ENCODE results near the gene FOXD2. TPM values are rescaled to one million over a fixed set of nuclear protein-coding genes. Genes with fewer than 3 reads are reported as not detected.

Gene FOXD2
- total RNA-seq, 1 donor from 2014 or later, result 0.24 TPM

DNA sequence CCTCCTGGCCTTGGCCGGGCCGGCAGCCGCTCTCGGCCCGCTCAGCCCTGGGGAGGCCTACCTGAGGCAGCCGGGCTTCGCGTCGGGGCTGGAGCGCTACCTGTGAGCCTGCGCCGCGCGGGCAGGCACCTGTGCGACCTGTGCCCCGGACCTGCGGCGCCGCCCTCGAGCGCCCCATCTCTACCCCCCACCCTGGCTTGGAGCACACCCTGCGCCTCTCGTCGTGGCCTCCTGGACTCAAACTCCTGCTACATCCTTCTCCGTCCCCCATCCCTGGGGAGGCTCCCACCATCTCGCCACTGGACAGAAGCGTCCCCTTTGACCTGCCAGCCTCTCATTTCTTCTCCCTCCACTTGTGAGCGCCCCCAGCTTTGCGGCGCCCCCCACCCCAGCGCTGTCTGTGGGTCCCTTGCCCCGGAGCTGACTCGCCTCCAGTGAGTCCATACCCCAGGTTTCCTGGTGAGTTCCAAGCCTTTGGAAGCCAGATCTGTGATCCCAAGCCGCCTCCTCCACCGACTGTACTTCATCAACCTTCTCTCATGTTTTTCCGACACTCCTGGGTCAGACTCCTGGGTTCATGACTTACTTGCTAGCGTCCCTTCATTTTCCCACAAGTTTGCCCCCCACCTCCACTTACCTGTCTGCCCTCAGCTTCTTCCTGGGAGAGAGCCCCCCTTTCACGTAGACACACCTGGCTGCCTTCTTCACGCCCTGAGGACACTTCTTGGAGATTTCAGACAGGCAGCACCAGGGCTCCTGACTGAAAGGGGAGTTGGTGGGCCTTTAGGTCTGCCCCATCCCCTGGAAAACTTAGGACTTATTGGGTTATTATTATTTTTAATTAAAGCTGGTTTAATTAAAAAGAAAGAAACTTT is 20.4 kb upstream of the FOXD2 start:
- no peak for DNase-seq (ENCODE audit: low spot score)

DNA sequence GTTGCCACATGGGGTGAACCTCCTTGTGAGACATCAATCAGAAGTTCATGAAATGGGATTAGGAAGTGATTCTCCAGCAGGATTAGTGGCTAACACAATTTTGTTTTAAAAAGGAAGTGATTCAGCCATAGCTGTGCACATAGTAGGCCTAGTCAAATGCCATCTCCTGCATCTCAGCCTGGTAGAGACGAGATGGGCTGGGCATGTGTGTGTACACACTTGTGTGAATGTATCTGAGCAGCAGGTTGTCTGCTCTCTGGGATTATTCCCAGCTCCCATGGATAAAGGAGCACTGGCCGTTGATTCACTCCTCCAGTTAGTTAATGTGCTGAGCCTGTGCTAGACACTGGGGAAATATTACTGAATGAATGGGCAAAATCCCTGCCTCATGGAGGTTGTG is 19.7 kb upstream of the FOXD2 start:
- no peak for DNase-seq (ENCODE audit: low spot score)

DNA sequence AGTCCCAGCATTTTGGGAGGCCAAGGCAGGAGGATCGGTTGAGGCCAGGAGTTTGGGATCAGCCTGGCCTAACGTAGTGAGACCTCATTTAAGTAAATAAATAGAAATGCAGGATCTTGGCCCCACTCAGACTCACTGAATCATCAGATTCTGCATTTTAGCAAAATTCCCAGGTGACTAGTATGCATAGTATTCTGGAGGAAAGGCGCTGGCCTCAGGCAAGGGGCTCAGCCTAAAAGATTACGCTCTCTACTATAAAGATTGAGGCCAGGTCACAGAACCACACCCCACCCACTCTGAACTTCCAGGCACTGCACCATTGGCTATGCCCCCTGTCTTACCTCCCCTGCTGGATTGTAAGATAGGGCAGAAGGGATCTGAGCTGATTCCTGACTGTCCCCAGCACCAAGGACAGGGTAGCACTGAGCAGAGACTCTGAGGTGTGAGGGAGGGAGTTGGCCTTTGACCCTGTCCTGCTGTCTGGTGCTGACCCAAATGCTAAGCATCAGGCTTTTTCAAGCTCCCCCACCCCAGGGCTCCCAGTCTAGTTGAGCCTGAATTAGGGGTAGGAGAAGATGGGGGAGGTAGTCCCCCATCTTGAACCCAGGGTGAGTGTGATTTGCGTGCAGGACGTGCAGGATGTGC is 19.0 kb upstream of the FOXD2 start:
- no peak for DNase-seq (ENCODE audit: low spot score)

GRCh38 chr1:47420547-47420946 is 17.3 kb upstream of the FOXD2 start:
- no peak for DNase-seq (ENCODE audit: low spot score)

- DNase-seq (ENCODE audit: low spot score), result no peak
These were observed 14.0 kb upstream of the FOXD2 start for GRCh38 chr1:47423872-47424271.

GRCh38 chr1:47424336-47424982 is 13.4 kb upstream of the FOXD2 start:
- no peak for DNase-seq (ENCODE audit: low spot score)

GRCh38 chr1:47431534-47431933 is 6.3 kb upstream of the FOXD2 start:
- DNase-seq (ENCODE audit: low spot score), result no peak

DNA sequence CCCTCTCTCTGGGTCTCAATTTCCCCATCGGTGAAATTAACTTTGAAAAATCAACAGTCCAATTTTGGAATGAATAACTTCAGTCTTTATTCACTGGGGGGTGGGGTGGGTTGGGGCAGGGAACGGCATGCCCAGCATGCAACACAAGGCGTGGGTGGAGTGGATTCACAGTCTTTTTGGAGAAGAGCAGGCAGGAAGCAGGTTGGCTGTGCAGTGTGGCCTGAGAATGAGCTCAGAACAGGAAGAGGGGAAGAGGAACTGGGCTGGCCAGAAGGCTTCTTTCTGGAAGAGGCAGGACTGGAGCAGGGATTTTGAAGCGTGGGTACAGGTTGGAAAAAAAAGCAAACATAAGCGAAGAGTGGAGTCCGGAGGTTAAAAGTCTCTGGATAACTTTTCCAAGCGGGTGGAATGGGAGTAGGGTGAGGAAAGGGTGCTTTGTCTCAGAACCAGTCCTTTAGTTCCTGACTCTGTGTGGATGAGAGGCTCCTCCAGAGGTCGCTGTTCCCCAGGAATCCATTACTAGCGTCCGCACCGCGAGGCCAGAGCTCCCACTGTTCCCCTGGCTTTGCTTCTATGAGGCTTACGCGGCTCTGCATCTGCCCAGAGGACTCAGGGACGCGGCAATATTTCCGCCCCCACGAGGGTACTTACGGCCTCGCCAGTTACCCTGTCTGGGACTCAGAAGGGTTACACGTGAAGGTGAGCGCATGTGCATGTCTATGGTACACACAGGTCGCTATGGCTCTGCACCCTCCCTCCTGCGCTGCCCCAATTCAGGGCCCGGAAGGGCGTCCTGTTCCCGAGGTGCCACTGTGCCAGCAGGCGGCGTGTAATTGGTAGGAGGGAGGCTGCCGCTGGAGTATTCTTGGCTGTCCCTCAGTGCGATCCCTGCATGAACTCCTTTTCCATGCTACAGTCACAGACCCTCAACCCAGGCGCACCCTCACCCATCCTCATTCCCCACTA is 5.5 kb upstream of the FOXD2 start:
- DNase-seq (ENCODE audit: low spot score), result peak; percentile 88

GRCh38 chr1:47433037-47433421 is 4.8 kb upstream of the FOXD2 start:
- no peak for DNase-seq (ENCODE audit: low spot score)

GRCh38 chr1:47433477-47434050 is 4.3 kb upstream of the FOXD2 start:
- no peak for DNase-seq (ENCODE audit: low spot score)

DNA sequence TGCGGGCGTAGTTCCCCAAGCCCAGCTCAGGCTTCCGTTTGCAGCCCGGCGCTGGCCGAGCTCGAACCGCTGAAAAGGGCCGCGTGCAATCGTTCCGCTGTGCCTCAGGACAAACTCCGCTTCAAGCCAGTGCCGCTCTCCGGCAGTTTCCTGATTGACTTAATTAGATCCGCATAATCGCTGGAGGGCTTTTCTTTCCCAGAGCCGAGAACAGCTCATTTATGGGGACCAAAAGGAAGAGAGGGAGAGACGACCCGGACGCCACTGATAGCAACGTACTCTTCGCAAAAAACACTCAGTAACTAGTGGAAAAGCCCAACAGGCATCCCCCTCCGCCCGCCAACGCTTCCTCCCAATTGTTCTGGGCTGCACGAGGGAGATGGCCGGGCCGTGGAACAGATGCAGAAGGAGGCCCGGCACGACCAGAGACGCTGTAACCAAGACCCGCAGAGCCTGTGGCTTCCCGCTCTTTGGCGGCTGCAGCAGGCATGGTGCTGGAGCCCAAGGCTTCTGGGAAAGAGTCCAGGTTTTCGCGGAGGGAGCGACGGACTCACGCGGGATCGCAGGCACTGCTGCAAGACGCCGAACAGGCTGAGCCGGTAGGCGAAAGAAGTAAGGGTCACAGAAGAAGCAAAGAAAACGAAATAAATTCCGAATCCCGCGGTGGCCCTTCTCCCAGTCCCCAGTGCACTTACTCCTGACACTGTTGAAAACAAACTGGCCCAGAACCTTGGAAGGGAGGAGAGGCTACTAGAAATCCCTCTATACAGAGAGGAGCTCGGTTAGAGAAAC is 3.6 kb upstream of the FOXD2 start:
- peak; percentile 63 for DNase-seq (ENCODE audit: low spot score)

DNA sequence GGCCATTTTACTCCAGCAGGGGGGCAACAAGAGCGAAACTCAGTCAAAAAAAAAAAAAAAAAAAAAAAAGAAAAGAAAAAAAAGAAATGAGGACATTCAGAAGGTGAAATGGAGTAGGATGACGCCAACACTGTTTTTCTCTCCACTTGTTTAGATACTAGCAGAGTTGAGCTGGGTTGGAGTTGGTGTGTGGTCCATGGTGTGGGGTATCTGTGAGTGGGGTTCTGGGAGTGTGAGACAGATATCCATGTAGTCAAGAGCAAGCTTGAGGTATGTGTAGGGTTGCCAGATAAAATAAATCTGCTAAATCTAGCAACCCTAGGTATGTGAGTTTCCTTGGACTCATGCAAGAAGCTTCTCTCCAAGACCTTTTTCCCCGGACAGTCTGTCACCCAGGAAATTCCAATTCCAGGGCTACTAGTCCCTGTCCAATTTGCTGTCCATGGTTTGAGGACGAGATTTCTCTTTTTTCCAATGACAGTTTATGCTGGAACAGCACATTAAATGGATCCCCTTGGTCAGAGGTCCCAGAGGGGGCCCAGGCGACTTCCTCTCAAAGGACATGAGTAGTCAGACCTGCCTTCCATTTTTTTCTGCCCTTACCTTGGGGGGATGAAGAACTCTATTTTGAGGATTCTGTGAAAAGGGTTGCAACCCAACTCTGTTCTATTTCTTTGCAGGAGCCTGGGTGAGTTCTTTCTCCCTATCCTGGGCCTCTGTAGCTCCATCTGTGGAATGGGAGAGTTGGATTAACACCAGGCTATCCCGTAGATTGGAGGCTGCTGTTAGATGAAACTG is 2.1 kb upstream of the FOXD2 start:
- no peak for DNase-seq (ENCODE audit: low spot score)

DNA sequence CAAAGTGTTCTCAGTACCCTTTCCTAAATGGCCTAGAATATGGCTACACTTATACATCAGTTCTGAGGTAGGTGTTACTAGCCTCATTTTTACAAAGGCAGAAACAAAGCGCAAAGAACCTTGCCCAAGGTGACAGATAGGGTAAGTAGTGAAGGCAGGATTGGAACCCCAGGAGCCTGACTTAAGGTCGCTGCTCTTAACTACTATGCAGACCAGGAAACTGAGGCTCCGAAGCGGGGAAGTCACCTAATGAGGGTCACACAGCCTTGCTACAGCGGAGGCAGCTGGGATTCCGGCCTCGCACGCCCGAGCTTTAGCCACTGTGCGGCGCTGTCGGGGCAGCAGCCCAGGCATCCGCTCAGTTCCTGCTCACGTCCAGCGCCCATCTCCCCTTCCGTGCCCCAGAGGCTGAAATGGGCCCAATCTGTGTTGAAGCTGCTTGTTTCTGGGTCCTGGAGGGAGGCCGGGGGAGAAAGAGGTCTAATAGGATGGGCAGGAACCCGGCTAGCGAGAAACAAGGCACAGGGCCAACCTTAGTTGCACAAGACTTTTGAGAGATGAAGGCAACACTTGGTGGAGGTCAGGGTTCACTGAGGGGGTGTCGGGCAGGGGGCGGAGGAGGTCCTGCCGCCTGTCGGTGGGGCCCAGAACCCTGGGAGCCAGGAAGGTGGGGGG is 1.4 kb upstream of the FOXD2 start:
- peak; percentile 45 for DNase-seq (ENCODE audit: low spot score)

GRCh38 chr1:47436979-47437446 is 831 bp upstream of the FOXD2 start:
- DNase-seq (ENCODE audit: low spot score), result no peak

GRCh38 chr1:47438165-47439016 is 547 bp downstream of the FOXD2 start:
- no peak for DNase-seq (ENCODE audit: low spot score)

- no peak for DNase-seq (ENCODE audit: low spot score)
These were observed 1.4 kb downstream of the FOXD2 start for GRCh38 chr1:47439017-47439818.

Measured in umbilical cord (tissue), 2 donors.